Endothelial cell of umbilical vein (primary cell): Measurements from ENCODE around the gene NUDCD3. TPM values are rescaled to one million over a fixed set of nuclear protein-coding genes. Genes with fewer than 3 reads are reported as not detected.

ENCODE experiments used
- BruUV-seq: library from RNA; stranded (reverse); fragments of 400-500 nt; replicated peaks from 2 replicates; lab custom pipeline; 2021; lab: Mats Ljungman, UMichigan
- CTCF ChIA-PET: fragments of 300-600, 350-600 bp; sonication (Branson Sonifier 250); formaldehyde crosslinking; loops from one replicate; lab custom pipeline; 2021; ENCODE audit warnings: antibody characterized with exemption, inconsistent platforms; lab: Charles Lee
- POLR2A ChIA-PET: fragments of 300-600, 350-600 bp; sonication (Branson Sonifier 250); formaldehyde crosslinking; loops from one replicate; lab custom pipeline; 2021; ENCODE audit warnings: antibody characterized with exemption, inconsistent platforms; lab: Charles Lee
- DNase-seq: peaks from one replicate; pipeline ENCODE4 v3.0.0-alpha.2; 2011; ENCODE audit warnings: low read depth, low spot score
- FAIRE-seq: peaks from 2 replicates; lab custom pipeline; 2011; peaks lifted over from hg19 to GRCh38; lab: Jason Lieb, UNC
- H2AFZ ChIP-seq: 2 replicates; pipeline ENCODE4 v1.6.0; 2012; ENCODE audit warnings: low read depth, low read length, control low read depth, inconsistent platforms
- H3K27ac ChIP-seq: 2 replicates; pipeline ENCODE4 v1.5.1; 2011; ENCODE audit warnings: low read depth, mild to moderate bottlenecking, control low read depth, low read length, moderate library complexity; ENCODE audit not compliant: insufficient read depth
- H3K27me3 ChIP-seq, 2 experiments: 2 replicates each; pipeline versions ENCODE4 v1.6.0 to v1.6.1; 2011; ENCODE audit warnings: low read length in 2 of 2, mixed read lengths in 1 of 2; ENCODE audit not compliant: control insufficient read depth in 2 of 2, insufficient read depth in 2 of 2
- H3K36me3 ChIP-seq, 2 experiments: 2 replicates in 1 of 2; 3 replicates in 1 of 2; pipeline ENCODE4 v1.5.1; 2011; ENCODE audit warnings: low read length in 2 of 2, mild to moderate bottlenecking in 1 of 2, moderate library complexity in 1 of 2; ENCODE audit not compliant: control insufficient read depth in 2 of 2, insufficient read depth in 2 of 2; ENCODE audit errors: extremely low read depth in 1 of 2
- H3K4me1 ChIP-seq: 3 replicates; pipeline ENCODE4 v1.5.1; 2011; ENCODE audit warnings: mild to moderate bottlenecking, low read length; ENCODE audit not compliant: control insufficient read depth, insufficient read depth; ENCODE audit errors: extremely low read depth
- H3K4me2 ChIP-seq: 2 replicates; pipeline ENCODE4 v1.6.1; 2011; ENCODE audit warnings: low read length, control low read depth, mixed read lengths; ENCODE audit not compliant: insufficient read depth
- H3K4me3 ChIP-seq, 3 experiments: fragments of 200-600 bp in 1 of 3; sonication (generic), shearing (Covaris generic) in 1 of 3; replicated peaks in 1 of 3; 2 replicates each; pipeline ENCODE4 v1.5.1; 2011 to 2016; ENCODE audit warnings: control low read depth in 3 of 3, low read length in 3 of 3, mild to moderate bottlenecking in 2 of 3, inconsistent platforms in 1 of 3, low read depth in 1 of 3, moderate library complexity in 1 of 3; ENCODE audit not compliant: insufficient read depth in 1 of 3
- H3K79me2 ChIP-seq: 2 replicates; pipeline ENCODE4 v1.6.0; 2012; ENCODE audit warnings: low read length, inconsistent platforms; ENCODE audit not compliant: control insufficient read depth, insufficient read depth
- H3K9ac ChIP-seq: replicated peaks from 2 replicates; pipeline ENCODE3; 2011; ENCODE audit warnings: low read length, control low read depth; ENCODE audit not compliant: insufficient read depth; ENCODE audit errors: extremely low read depth
- H3K9me1 ChIP-seq: replicated peaks from 3 replicates; pipeline ENCODE4 v1.6.0; 2011; ENCODE audit warnings: mild to moderate bottlenecking, low read length; ENCODE audit not compliant: control insufficient read depth, insufficient read depth; ENCODE audit errors: extremely low read depth
- H3K9me3 ChIP-seq: replicated peaks from 2 replicates; pipeline ENCODE4 v1.5.1; 2012; ENCODE audit warnings: low read length, inconsistent platforms; ENCODE audit not compliant: control insufficient read depth, insufficient read depth
- H4K20me1 ChIP-seq: replicated peaks from 2 replicates; pipeline ENCODE3; 2011; ENCODE audit warnings: mild to moderate bottlenecking, low read length; ENCODE audit not compliant: control insufficient read depth, insufficient read depth; ENCODE audit errors: extremely low read depth
- EZH2 ChIP-seq: IDR thresholded peaks from 2 replicates; pipeline ENCODE4 v1.6.1; 2012; ENCODE audit warnings: borderline replicate concordance, low read depth, mild to moderate bottlenecking, moderate library complexity, low read length, inconsistent platforms; ENCODE audit not compliant: severe bottlenecking
- FOS ChIP-seq: IDR thresholded peaks from 2 replicates; pipeline ENCODE4 v1.6.1; 2011; ENCODE audit warnings: mild to moderate bottlenecking, low read length, moderate library complexity, borderline replicate concordance; ENCODE audit not compliant: insufficient read depth
- GATA2 ChIP-seq: IDR thresholded peaks from 2 replicates; pipeline ENCODE4 v1.7.0; 2011; ENCODE audit warnings: low read depth, mild to moderate bottlenecking, moderate library complexity, mixed read lengths, low read length; ENCODE audit not compliant: insufficient read length, insufficient read depth
- JUN ChIP-seq: IDR thresholded peaks from 2 replicates; pipeline ENCODE4 v1.6.1; 2011; ENCODE audit warnings: borderline replicate concordance, low read depth; ENCODE audit not compliant: insufficient read length, insufficient read depth
- MYC ChIP-seq: IDR thresholded peaks from one replicate; pipeline ENCODE4 v1.6.1; 2011; ENCODE audit warnings: mild to moderate bottlenecking, low read depth, low read length
- POLR2A ChIP-seq: IDR thresholded peaks from 2 replicates; pipeline ENCODE4 v1.6.1; 2012; ENCODE audit warnings: low read depth, mild to moderate bottlenecking, control low read depth, low read length
- POLR2AphosphoS5 ChIP-seq: IDR thresholded peaks from 2 replicates; pipeline ENCODE4 v1.6.1; 2012; ENCODE audit warnings: low read depth, mild to moderate bottlenecking, control low read depth, low read length, moderate library complexity; ENCODE audit not compliant: insufficient read depth
- dilution Hi-C: fragments of 300-500 bp; cut with MboI; formaldehyde crosslinking; loops from one replicate; pipeline ENCODE4 v1.15.0; 2019; ENCODE audit warnings: low sequenced_read_pairs; ENCODE audit not compliant: extremely low pct_ligation_motif_present
- intact Hi-C: fragments of 100-400 bp; cut with micrococcal nuclease; formaldehyde crosslinking; loops from one replicate; pipeline ENCODE4 v1.10.0; 2022
- polyA plus RNA-seq, 4 experiments: library from polyadenylated mRNA; depleted of rRNA in 3 of 4; stranded (reverse) in 3 of 4; unstranded in 1 of 4; fragments of >200 nt; gene quantifications; 2 replicates each; pipeline versions ENCODE4 v1.2.1 to v1.2.3, GENCODE V29; 2011 to 2012; ENCODE audit warnings: missing spikeins in 1 of 4
- total RNA-seq: library from RNA; stranded (reverse); gene quantifications from 2 replicates; pipeline ENCODE4 v1.2.3, GENCODE V29; 2021
- TF ChIP-seq, protein P1 (sequence below), 2 donors: IDR thresholded peaks; 1 replicate in 1 of 2; 2 replicates in 1 of 2; pipeline ENCODE4 v1.5.1; 2011; ENCODE audit warnings: low read length in 2 of 2, mild to moderate bottlenecking in 2 of 2, moderate library complexity in 2 of 2, control low read depth in 1 of 2, inconsistent platforms in 1 of 2, low read depth in 1 of 2; ENCODE audit not compliant: insufficient read depth in 1 of 2; ENCODE audit errors: extremely low read depth in 1 of 2
- TF ChIP-seq, protein P2 (sequence below): IDR thresholded peaks from 2 replicates; pipeline ENCODE4 v1.6.1; 2011; ENCODE audit not compliant: insufficient read depth, insufficient read length

NUDCD3 gene
- total and polyA plus RNA-seq, 2 donors (not counting 3 experiments of a cell fraction or from before 2014, with no cell fraction given), result 50.6 to 137 TPM

DNA sequence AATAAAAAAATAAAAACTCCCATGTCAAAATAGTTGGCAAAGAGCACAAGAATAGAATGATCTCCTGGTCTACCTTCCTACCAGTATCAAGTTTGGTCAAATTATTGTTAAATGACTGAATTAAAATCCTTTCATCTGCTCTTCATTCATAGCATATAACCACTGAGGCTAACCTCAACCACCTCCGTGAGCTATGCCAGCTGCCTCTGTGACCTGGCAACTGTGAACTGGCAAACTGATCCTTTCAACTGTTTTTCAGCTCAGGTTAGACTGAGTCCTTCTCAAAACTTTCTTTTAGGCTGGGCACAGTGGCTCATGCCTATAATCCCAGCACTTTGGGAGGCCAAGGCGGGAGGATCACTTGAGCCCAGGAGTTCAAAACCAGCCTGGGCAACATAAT lies 36.1 kb downstream of the NUDCD3 start:
- Histone ChIP-seq H3K9me1 (no peaks in the 10 kb centered on the region), H3K27me3 (no peaks in the 10 kb centered on the region), H3K79me2 (peaks cover 65% of the 10 kb centered on the region), H3K9ac (no peak overlapping the region), H3K27ac (no peak overlapping the region), H3K4me3 (no peak overlapping the region), H4K20me1 (no peaks in the 10 kb centered on the region), H3K9me3 (no peaks in the 10 kb centered on the region), H3K36me3 (peaks cover 0 to 2% of the 10 kb centered on the region in 2 experiments), H3K4me2 (no peak overlapping the region), H2AFZ (no peak overlapping the region), H3K4me1 (no peaks in the 10 kb centered on the region)
- CTCF ChIA-PET, result no interaction called here
- POLR2A ChIA-PET, result no interaction called here
- intact Hi-C loops (no loop called here), dilution Hi-C loops (no loop called here)
- TF ChIP-seq EZH2 (no peak), POLR2A (no peak), JUN (no peak), GATA2 (no peak), FOS (no peak), POLR2AphosphoS5 (no peak), MYC (no peak)
- TF ChIP-seq, protein P1, sequence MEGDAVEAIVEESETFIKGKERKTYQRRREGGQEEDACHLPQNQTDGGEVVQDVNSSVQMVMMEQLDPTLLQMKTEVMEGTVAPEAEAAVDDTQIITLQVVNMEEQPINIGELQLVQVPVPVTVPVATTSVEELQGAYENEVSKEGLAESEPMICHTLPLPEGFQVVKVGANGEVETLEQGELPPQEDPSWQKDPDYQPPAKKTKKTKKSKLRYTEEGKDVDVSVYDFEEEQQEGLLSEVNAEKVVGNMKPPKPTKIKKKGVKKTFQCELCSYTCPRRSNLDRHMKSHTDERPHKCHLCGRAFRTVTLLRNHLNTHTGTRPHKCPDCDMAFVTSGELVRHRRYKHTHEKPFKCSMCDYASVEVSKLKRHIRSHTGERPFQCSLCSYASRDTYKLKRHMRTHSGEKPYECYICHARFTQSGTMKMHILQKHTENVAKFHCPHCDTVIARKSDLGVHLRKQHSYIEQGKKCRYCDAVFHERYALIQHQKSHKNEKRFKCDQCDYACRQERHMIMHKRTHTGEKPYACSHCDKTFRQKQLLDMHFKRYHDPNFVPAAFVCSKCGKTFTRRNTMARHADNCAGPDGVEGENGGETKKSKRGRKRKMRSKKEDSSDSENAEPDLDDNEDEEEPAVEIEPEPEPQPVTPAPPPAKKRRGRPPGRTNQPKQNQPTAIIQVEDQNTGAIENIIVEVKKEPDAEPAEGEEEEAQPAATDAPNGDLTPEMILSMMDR (IDR thresholded peaks at IDR 0.05; ENCODE audit: extremely low read depth in 1 of 2, insufficient read depth in 1 of 2, low read depth in 1 of 2, low read length in 2 of 2), result no peak
- TF ChIP-seq, protein P2, sequence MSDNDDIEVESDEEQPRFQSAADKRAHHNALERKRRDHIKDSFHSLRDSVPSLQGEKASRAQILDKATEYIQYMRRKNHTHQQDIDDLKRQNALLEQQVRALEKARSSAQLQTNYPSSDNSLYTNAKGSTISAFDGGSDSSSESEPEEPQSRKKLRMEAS, result no peak
- DNase-seq, result no peak
- BruUV-seq, result no TSS peak
- FAIRE-seq, result no peak
